Measurements from ENCODE around the gene DRAP1. TPM values are rescaled to one million over a fixed set of nuclear protein-coding genes. Genes with fewer than 3 reads are reported as not detected.

Gene DRAP1
- total and polyA plus RNA-seq, 9 of the 15 experiments (the other 6 are each of a cell fraction or from before 2014, with no cell fraction given): 9.6 to 200 (median 92.9) TPM

DNA sequence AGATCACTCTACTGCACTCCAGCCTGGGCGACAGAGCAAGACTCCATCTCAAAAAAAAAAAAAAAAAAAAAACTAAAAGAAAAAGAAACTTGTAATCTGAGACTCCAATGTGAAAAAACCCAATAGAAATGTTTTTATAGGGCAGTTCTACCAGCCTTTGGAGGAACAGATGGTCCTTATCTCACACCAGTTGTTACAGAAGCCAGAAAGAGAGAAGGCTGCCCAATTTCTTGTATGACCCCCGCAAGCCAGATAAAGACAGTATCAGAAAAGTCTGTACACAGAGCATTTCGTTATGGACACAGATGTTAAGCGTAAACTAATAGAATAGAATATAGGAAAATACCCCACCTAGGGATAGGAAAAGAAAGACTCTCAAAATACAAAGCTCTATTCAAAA lies 14.8 kb downstream of the DRAP1 start (continued):
- TF ChIP-seq, protein P1, sequence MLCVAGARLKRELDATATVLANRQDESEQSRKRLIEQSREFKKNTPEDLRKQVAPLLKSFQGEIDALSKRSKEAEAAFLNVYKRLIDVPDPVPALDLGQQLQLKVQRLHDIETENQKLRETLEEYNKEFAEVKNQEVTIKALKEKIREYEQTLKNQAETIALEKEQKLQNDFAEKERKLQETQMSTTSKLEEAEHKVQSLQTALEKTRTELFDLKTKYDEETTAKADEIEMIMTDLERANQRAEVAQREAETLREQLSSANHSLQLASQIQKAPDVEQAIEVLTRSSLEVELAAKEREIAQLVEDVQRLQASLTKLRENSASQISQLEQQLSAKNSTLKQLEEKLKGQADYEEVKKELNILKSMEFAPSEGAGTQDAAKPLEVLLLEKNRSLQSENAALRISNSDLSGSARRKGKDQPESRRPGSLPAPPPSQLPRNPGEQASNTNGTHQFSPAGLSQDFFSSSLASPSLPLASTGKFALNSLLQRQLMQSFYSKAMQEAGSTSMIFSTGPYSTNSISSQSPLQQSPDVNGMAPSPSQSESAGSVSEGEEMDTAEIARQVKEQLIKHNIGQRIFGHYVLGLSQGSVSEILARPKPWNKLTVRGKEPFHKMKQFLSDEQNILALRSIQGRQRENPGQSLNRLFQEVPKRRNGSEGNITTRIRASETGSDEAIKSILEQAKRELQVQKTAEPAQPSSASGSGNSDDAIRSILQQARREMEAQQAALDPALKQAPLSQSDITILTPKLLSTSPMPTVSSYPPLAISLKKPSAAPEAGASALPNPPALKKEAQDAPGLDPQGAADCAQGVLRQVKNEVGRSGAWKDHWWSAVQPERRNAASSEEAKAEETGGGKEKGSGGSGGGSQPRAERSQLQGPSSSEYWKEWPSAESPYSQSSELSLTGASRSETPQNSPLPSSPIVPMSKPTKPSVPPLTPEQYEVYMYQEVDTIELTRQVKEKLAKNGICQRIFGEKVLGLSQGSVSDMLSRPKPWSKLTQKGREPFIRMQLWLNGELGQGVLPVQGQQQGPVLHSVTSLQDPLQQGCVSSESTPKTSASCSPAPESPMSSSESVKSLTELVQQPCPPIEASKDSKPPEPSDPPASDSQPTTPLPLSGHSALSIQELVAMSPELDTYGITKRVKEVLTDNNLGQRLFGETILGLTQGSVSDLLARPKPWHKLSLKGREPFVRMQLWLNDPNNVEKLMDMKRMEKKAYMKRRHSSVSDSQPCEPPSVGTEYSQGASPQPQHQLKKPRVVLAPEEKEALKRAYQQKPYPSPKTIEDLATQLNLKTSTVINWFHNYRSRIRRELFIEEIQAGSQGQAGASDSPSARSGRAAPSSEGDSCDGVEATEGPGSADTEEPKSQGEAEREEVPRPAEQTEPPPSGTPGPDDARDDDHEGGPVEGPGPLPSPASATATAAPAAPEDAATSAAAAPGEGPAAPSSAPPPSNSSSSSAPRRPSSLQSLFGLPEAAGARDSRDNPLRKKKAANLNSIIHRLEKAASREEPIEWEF (CRISPR knock-in tag; IDR thresholded peaks at IDR 0.05): peak; percentile 60; the same call in 1 of the 2 replicates
- TF ChIP-seq SMC3 (conservative IDR thresholded peaks at IDR 0.05; ENCODE audit: insufficient read depth, low read depth, low read length) (no peak), NR1H2 (CRISPR knock-in tag; IDR thresholded peaks at IDR 0.05) (no peak), OTX1 (CRISPR knock-in tag; IDR thresholded peaks at IDR 0.05) (no peak), CC2D1A (IDR thresholded peaks at IDR 0.05) (no peak; the same call in 1 of the 2 replicates), CREM (IDR thresholded peaks at IDR 0.05; ENCODE audit: low read depth) (0 out of 2 replicates have a peak, but pooled peaks have one; percentile 9), ZC3H4 (CRISPR knock-in tag; IDR thresholded peaks at IDR 0.05; ENCODE audit: borderline replicate concordance) (no peak), ATF7 (IDR thresholded peaks at IDR 0.05) (no peak), ZBTB1 (CRISPR knock-in tag; IDR thresholded peaks at IDR 0.05; ENCODE audit: borderline replicate concordance, low read depth) (no peak), ZNF184 (CRISPR knock-in tag; IDR thresholded peaks at IDR 0.05) (no peak), MIER1 (IDR thresholded peaks at IDR 0.05; ENCODE audit: low read depth) (no peak), LARP7 (IDR thresholded peaks at IDR 0.05) (no peak), JUNB (CRISPR knock-in tag; conservative IDR thresholded peaks at IDR 0.05) (no peak), NEUROD1 (IDR thresholded peaks at IDR 0.05; ENCODE audit: borderline replicate concordance, low read depth, low read length, partially characterized antibody) (no peak), ZNF830 (CRISPR knock-in tag; IDR thresholded peaks at IDR 0.05) (no peak), ZNF282 (CRISPR knock-in tag; IDR thresholded peaks at IDR 0.05) (no peak), ATF3 (IDR thresholded peaks at IDR 0.05) (no peak), ATF3 (CRISPR knock-in tag; conservative IDR thresholded peaks at IDR 0.05) (no peak), MCM7 (IDR thresholded peaks at IDR 0.05) (no peak), TEAD4 (IDR thresholded peaks at IDR 0.05; ENCODE audit: low read length) (peak; percentile 84), TEAD4 (CRISPR knock-in tag; IDR thresholded peaks at IDR 0.05; ENCODE audit: borderline replicate concordance) (no peak)
- TF ChIP-seq, protein P2, sequence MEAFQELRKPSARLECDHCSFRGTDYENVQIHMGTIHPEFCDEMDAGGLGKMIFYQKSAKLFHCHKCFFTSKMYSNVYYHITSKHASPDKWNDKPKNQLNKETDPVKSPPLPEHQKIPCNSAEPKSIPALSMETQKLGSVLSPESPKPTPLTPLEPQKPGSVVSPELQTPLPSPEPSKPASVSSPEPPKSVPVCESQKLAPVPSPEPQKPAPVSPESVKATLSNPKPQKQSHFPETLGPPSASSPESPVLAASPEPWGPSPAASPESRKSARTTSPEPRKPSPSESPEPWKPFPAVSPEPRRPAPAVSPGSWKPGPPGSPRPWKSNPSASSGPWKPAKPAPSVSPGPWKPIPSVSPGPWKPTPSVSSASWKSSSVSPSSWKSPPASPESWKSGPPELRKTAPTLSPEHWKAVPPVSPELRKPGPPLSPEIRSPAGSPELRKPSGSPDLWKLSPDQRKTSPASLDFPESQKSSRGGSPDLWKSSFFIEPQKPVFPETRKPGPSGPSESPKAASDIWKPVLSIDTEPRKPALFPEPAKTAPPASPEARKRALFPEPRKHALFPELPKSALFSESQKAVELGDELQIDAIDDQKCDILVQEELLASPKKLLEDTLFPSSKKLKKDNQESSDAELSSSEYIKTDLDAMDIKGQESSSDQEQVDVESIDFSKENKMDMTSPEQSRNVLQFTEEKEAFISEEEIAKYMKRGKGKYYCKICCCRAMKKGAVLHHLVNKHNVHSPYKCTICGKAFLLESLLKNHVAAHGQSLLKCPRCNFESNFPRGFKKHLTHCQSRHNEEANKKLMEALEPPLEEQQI (IDR thresholded peaks at IDR 0.05): no peak
- TF ChIP-seq, protein P3, sequence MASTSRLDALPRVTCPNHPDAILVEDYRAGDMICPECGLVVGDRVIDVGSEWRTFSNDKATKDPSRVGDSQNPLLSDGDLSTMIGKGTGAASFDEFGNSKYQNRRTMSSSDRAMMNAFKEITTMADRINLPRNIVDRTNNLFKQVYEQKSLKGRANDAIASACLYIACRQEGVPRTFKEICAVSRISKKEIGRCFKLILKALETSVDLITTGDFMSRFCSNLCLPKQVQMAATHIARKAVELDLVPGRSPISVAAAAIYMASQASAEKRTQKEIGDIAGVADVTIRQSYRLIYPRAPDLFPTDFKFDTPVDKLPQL (IDR thresholded peaks at IDR 0.05; ENCODE audit: extremely low read depth, insufficient read length): no peak
